HCT116 (cell line): Measurements from ENCODE around the gene IMMP2L. TPM values are rescaled to one million over a fixed set of nuclear protein-coding genes. Genes with fewer than 3 reads are reported as not detected.

Source experiments
- ATAC-seq: fragments of 200-7000 bp; cut with Tn5 transposase; 2 replicates; pipeline ENCODE4 v1.9.1; 2020; ENCODE audit warnings: mild to moderate bottlenecking, moderate library complexity
- BruUV-seq: library from RNA; stranded (reverse); fragments of 400-500 nt; replicated peaks from 2 replicates; lab custom pipeline; 2021; lab: Mats Ljungman, UMichigan
- CTCF ChIA-PET: fragments of 300-600 bp; sonication (Branson Sonifier 250); formaldehyde crosslinking; loops from one replicate; lab custom pipeline; 2021; ENCODE audit warnings: antibody characterized with exemption; lab: Charles Lee
- POLR2A ChIA-PET: fragments of 300-600, 350-600 bp; sonication (Branson Sonifier 250); formaldehyde crosslinking; loops from one replicate; lab custom pipeline; 2021; ENCODE audit warnings: antibody characterized with exemption; lab: Charles Lee
- RAD21 ChIA-PET, 2 experiments: fragments of 300-600 bp; sonication (Branson Sonifier 250); formaldehyde crosslinking; loops; one replicate each; lab custom pipeline; 2023; ENCODE audit warnings: low total read pairs in 2 of 2; ENCODE audit not compliant: uncharacterized antibody in 2 of 2, unreplicated experiment in 2 of 2, low non-redundant PET in 1 of 2; lab: Charles Lee
- DNase-seq: peaks from one replicate; pipeline ENCODE4 v3.0.0-alpha.2; 2010; ENCODE audit warnings: low read depth, low spot score
- H2AFZ ChIP-seq: fragments of 200-600 bp; shearing (Covaris generic), sonication (generic); 2 replicates; pipeline ENCODE4 v1.6.1; 2017; ENCODE audit warnings: low read depth, mixed run types, mixed read lengths, antibody characterized with exemption, low read length; ENCODE audit not compliant: poor library complexity, severe bottlenecking
- H3K27ac ChIP-seq: 2 replicates; pipeline ENCODE4 v1.5.1; 2012; ENCODE audit warnings: low read depth, low read length
- H3K27me3 ChIP-seq: fragments of 200-600 bp; sonication (generic); 2 replicates; pipeline ENCODE4 v1.6.1; 2016; ENCODE audit warnings: mixed run types, low read length, mixed read lengths; ENCODE audit not compliant: insufficient read depth
- H3K36me3 ChIP-seq, 2 experiments: fragments of 200-500 bp in 1 of 2; fragments of 200-600 bp in 1 of 2; sonication (Bioruptor generic) in 1 of 2; sonication (generic) in 1 of 2; 2 replicates each; pipeline versions ENCODE4 v1.5.1 to v1.6.1; 2014 to 2016; ENCODE audit warnings: low read length in 2 of 2, inconsistent platforms in 1 of 2, mixed read lengths in 1 of 2, mixed run types in 1 of 2; ENCODE audit not compliant: insufficient read depth in 2 of 2, control insufficient read depth in 1 of 2
- H3K4me1 ChIP-seq, 2 experiments: fragments of 200-600 bp in 1 of 2; sonication (generic) in 1 of 2; 2 replicates each; pipeline versions ENCODE4 v1.5.1 to v1.6.1; 2012 to 2017; ENCODE audit warnings: low read length in 2 of 2, inconsistent platforms in 1 of 2, mild to moderate bottlenecking in 1 of 2, mixed read lengths in 1 of 2, mixed run types in 1 of 2, moderate library complexity in 1 of 2; ENCODE audit not compliant: insufficient read depth in 2 of 2, control insufficient read depth in 1 of 2
- H3K4me2 ChIP-seq: fragments of 200-600 bp; sonication (generic); 2 replicates; pipeline ENCODE4 v1.6.1; 2017; ENCODE audit warnings: mixed run types, low read length, mixed read lengths
- H3K4me3 ChIP-seq, 2 experiments: fragments of 200-600 bp in 1 of 2; sonication (generic) in 1 of 2; replicated peaks in 1 of 2; 2 replicates each; pipeline ENCODE4 v1.5.1; 2011 to 2016; ENCODE audit warnings: low read length in 2 of 2, control low read depth in 1 of 2, low read depth in 1 of 2, mild to moderate bottlenecking in 1 of 2, mixed read lengths in 1 of 2, mixed run types in 1 of 2
- H3K79me2 ChIP-seq: fragments of 200-600 bp; sonication (generic); 2 replicates; pipeline ENCODE4 v1.6.1; 2017; ENCODE audit warnings: mild to moderate bottlenecking, mixed run types, low read length, moderate library complexity, mixed read lengths; ENCODE audit not compliant: insufficient read depth
- H3K9ac ChIP-seq: fragments of 200-600 bp; sonication (generic); 2 replicates; pipeline ENCODE4 v1.6.1; 2016; ENCODE audit warnings: low read length, mixed read lengths
- H3K9me2 ChIP-seq: fragments of 200-600 bp; sonication (generic), shearing (Covaris generic); 2 replicates; pipeline ENCODE4 v1.6.1; 2017; ENCODE audit warnings: mixed run types, mild to moderate bottlenecking, moderate library complexity; ENCODE audit not compliant: insufficient read depth
- H3K9me3 ChIP-seq, 2 experiments: fragments of 200-500 bp in 1 of 2; fragments of 200-600 bp in 1 of 2; sonication (Bioruptor generic) in 1 of 2; sonication (generic) in 1 of 2; 2 replicates each; pipeline ENCODE4 v1.6.1; 2014 to 2017; ENCODE audit warnings: low read length in 2 of 2, mixed read lengths in 2 of 2, inconsistent platforms in 1 of 2, low read depth in 1 of 2, mild to moderate bottlenecking in 1 of 2, mixed run types in 1 of 2, moderate library complexity in 1 of 2; ENCODE audit not compliant: control insufficient read depth in 1 of 2, insufficient read depth in 1 of 2
- H4K20me1 ChIP-seq: fragments of 200-600 bp; sonication (generic), shearing (Covaris generic); 2 replicates; pipeline ENCODE4 v1.6.1; 2017; ENCODE audit warnings: mixed run types, mild to moderate bottlenecking, moderate library complexity; ENCODE audit not compliant: insufficient read depth
- EZH2 ChIP-seq: fragments of 200-600 bp; sonication (generic); IDR thresholded peaks from 2 replicates; pipeline ENCODE4 v1.6.1; 2017; ENCODE audit warnings: antibody characterized with exemption, mixed run types
- RAD21 ChIP-seq: IDR thresholded peaks from 2 replicates; pipeline ENCODE4 v1.6.1; 2012; ENCODE audit warnings: low read depth, mild to moderate bottlenecking
- YY1 ChIP-seq: IDR thresholded peaks from 2 replicates; pipeline ENCODE4 v1.6.1; 2011; ENCODE audit warnings: low read length, low read depth, moderate library complexity, mild to moderate bottlenecking; ENCODE audit not compliant: insufficient replicate concordance; ENCODE audit errors: extremely low read depth
- ZBTB33 ChIP-seq: IDR thresholded peaks from 2 replicates; pipeline ENCODE4 v1.6.1; 2011; ENCODE audit warnings: mild to moderate bottlenecking, low read length, moderate library complexity; ENCODE audit not compliant: insufficient replicate concordance; ENCODE audit errors: extremely low read depth
- intact Hi-C: fragments of 100-400 bp; cut with micrococcal nuclease; formaldehyde crosslinking; loops from 2 replicates; pipeline ENCODE4 v1.10.0; 2022
- total RNA-seq: library from RNA; stranded (reverse); gene quantifications from one replicate; pipeline ENCODE4 v1.2.1, GENCODE V29; 2021; ENCODE audit not compliant: unreplicated experiment
- TF ChIP-seq, protein P1 (sequence below), 3 experiments: fragments of 200-600 bp in 1 of 3; sonication (generic) in 1 of 3; IDR thresholded peaks in 2 of 3; conservative IDR thresholded peaks in 1 of 3; 2 replicates each; pipeline ENCODE4 v1.5.1; 2012 to 2017; ENCODE audit warnings: low read depth in 2 of 3, low read length in 2 of 3, antibody characterized with exemption in 1 of 3, borderline replicate concordance in 1 of 3, control low read depth in 1 of 3, mild to moderate bottlenecking in 1 of 3, mixed read lengths in 1 of 3, mixed run types in 1 of 3, moderate library complexity in 1 of 3; ENCODE audit not compliant: insufficient read depth in 1 of 3

IMMP2L gene
- total RNA-seq, 1 experiment from 2014 or later: 21.1 TPM

DNA sequence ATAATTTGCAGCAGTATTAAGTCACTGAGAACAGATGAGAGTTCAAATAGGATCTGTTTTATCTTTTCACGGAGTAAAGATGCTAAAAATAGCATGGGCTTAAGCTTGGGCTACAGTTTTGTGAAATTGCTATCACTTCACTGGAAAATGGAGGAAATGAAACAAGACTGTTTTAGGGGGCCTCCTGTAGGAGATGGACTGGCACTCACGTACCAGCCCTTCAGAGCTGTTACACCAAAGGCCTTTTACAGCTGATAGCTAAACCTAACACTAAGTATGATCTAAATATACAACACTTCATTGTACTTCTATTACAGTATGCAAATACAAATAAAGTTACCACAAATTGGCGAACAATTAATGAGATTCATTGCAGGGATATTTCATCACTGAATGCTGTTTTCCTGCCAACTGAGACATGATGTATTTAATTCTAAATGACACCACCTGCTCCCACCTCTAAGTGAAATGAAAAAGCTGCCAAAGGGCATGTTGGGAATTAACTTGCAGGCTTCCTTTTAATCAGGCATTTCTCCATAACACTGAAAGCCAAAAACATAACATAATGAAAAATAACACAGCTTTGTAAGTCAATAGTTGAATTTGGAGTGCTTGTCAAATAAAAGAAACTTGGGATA, 775.8 kb downstream of the IMMP2L start:
- POLR2A ChIA-PET: no interaction called here
- Histone ChIP-seq H3K27me3 (no peaks in the 10 kb centered on the region), H3K4me3 (no peak overlapping the region), H2AFZ (no peak overlapping the region), H3K27ac (no peak overlapping the region), H3K9me2 (no peaks in the 10 kb centered on the region), H3K79me2 (no peaks in the 10 kb centered on the region), H4K20me1 (no peaks in the 10 kb centered on the region), H3K9ac (no peak overlapping the region), H3K9me3 (no peaks in the 10 kb centered on the region), H3K36me3 (no peaks in the 10 kb centered on the region), H3K4me1 (no peaks in the 10 kb centered on the region), H3K4me2 (no peak overlapping the region)
- CTCF ChIA-PET: no interaction called here
- intact Hi-C loops: no loop called here
- DNase-seq: no peak
- RAD21 ChIA-PET: no interaction called here
- ATAC-seq: no peak
- BruUV-seq: no TSS peak
- TF ChIP-seq ZBTB33 (no peak), YY1 (no peak), RAD21 (no peak), EZH2 (no peak)
- TF ChIP-seq, protein P1, sequence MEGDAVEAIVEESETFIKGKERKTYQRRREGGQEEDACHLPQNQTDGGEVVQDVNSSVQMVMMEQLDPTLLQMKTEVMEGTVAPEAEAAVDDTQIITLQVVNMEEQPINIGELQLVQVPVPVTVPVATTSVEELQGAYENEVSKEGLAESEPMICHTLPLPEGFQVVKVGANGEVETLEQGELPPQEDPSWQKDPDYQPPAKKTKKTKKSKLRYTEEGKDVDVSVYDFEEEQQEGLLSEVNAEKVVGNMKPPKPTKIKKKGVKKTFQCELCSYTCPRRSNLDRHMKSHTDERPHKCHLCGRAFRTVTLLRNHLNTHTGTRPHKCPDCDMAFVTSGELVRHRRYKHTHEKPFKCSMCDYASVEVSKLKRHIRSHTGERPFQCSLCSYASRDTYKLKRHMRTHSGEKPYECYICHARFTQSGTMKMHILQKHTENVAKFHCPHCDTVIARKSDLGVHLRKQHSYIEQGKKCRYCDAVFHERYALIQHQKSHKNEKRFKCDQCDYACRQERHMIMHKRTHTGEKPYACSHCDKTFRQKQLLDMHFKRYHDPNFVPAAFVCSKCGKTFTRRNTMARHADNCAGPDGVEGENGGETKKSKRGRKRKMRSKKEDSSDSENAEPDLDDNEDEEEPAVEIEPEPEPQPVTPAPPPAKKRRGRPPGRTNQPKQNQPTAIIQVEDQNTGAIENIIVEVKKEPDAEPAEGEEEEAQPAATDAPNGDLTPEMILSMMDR (IDR thresholded peaks at IDR 0.05 in 2 of 3, conservative IDR thresholded peaks at IDR 0.05 in 1 of 3; ENCODE audit: borderline replicate concordance in 1 of 3, insufficient read depth in 1 of 3, low read depth in 2 of 3, low read length in 2 of 3): no peak
- TF ChIP-seq, all 23 proteins: peak for 0
